IMR-90 (cell line): ENCODE data around the gene CYP4F2. TPM values are rescaled to one million over a fixed set of nuclear protein-coding genes. Genes with fewer than 3 reads are reported as not detected.

Experiments used
- ATAC-seq: fragments of 200-7000 bp; cut with Tn5 transposase; 2 replicates; pipeline ENCODE4 v1.9.1; 2020; ENCODE audit warnings: low read depth, mild to moderate bottlenecking, moderate library complexity
- BruUV-seq: library from RNA; stranded (reverse); fragments of 400-500 nt; replicated peaks from 2 replicates; lab custom pipeline; 2021; lab: Mats Ljungman, UMichigan
- CTCF ChIA-PET: fragments of 300-600 bp; formaldehyde crosslinking; extraction: SDS; loops from one replicate; lab custom pipeline; 2021; ENCODE audit warnings: antibody characterized with exemption; lab: Yijun Ruan, JAX
- POLR2A ChIA-PET: fragments of 300-600 bp; sonication (Branson Sonifier 250); formaldehyde crosslinking; loops from one replicate; lab custom pipeline; 2022; ENCODE audit warnings: antibody characterized with exemption; ENCODE audit not compliant: unreplicated experiment; lab: Charles Lee
- DNase-seq: peaks from one replicate; pipeline ENCODE4 v3.0.0; 2013
- H2AFZ ChIP-seq: replicated peaks from 2 replicates; pipeline ENCODE3; 2013; ENCODE audit warnings: low read length, mild to moderate bottlenecking; ENCODE audit not compliant: poor library complexity
- H2AK5ac ChIP-seq: 2 replicates; pipeline ENCODE4 v1.6.1; 2013; ENCODE audit warnings: low read depth, low read length, inconsistent platforms
- H2AK9ac ChIP-seq: replicated peaks from 2 replicates; pipeline ENCODE3; 2013; ENCODE audit warnings: mild to moderate bottlenecking, low read depth, low read length, moderate library complexity; ENCODE audit not compliant: poor library complexity
- H2BK120ac ChIP-seq: 2 replicates; pipeline ENCODE4 v1.6.1; 2013; ENCODE audit warnings: low read depth, low read length, inconsistent platforms
- H2BK15ac ChIP-seq: 3 replicates; pipeline ENCODE4 v1.6.1; 2013; ENCODE audit warnings: low read depth, low read length, inconsistent platforms
- H2BK20ac ChIP-seq: 2 replicates; pipeline ENCODE4 v1.6.1; 2013; ENCODE audit warnings: low read depth, mild to moderate bottlenecking, inconsistent platforms, low read length, moderate library complexity
- H2BK5ac ChIP-seq: 2 replicates; pipeline ENCODE4 v1.6.1; 2013; ENCODE audit warnings: mild to moderate bottlenecking, low read depth, low read length, inconsistent platforms; ENCODE audit not compliant: poor library complexity, severe bottlenecking
- H3K14ac ChIP-seq: replicated peaks from 2 replicates; pipeline ENCODE4 v1.6.1; 2013; ENCODE audit warnings: low read depth, low read length, inconsistent platforms
- H3K18ac ChIP-seq: 2 replicates; pipeline ENCODE4 v1.6.1; 2013; ENCODE audit warnings: low read depth, low read length, control low read depth
- H3K23ac ChIP-seq: 2 replicates; pipeline ENCODE4 v1.6.1; 2013; ENCODE audit warnings: low read depth, low read length, inconsistent platforms
- H3K27ac ChIP-seq: 2 replicates; pipeline ENCODE4 v1.5.1; 2013; ENCODE audit warnings: mild to moderate bottlenecking, control low read depth, low read length; ENCODE audit not compliant: insufficient read depth
- H3K27me3 ChIP-seq: 2 replicates; pipeline ENCODE4 v1.6.1; 2013; ENCODE audit warnings: low read length; ENCODE audit not compliant: control insufficient read depth, insufficient read depth
- H3K36me3 ChIP-seq: 2 replicates; pipeline ENCODE4 v1.6.1; 2013; ENCODE audit warnings: low read length, mixed read lengths; ENCODE audit not compliant: control insufficient read depth, insufficient read depth
- H3K4ac ChIP-seq: 2 replicates; pipeline ENCODE4 v1.6.1; 2013; ENCODE audit warnings: low read depth, low read length, inconsistent platforms
- H3K4me1 ChIP-seq: 2 replicates; pipeline ENCODE4 v1.6.1; 2013; ENCODE audit warnings: low read length, mixed read lengths; ENCODE audit not compliant: control insufficient read depth, insufficient read depth
- H3K4me2 ChIP-seq: 2 replicates; pipeline ENCODE4 v1.6.1; 2013; ENCODE audit warnings: low read depth, mild to moderate bottlenecking, control low read depth, low read length, moderate library complexity
- H3K4me3 ChIP-seq: 2 replicates; pipeline ENCODE4 v1.5.1; 2013; ENCODE audit warnings: low read depth, mild to moderate bottlenecking, control low read depth, low read length, moderate library complexity; ENCODE audit not compliant: insufficient read depth
- H3K56ac ChIP-seq: 2 replicates; pipeline ENCODE4 v1.6.1; 2013; ENCODE audit warnings: low read length, inconsistent platforms; ENCODE audit not compliant: insufficient read depth; ENCODE audit errors: extremely low read depth
- H3K79me1 ChIP-seq, 2 experiments: 2 replicates each; pipeline ENCODE4 v1.6.1; 2013; ENCODE audit warnings: low read length in 2 of 2, inconsistent platforms in 1 of 2, low read depth in 1 of 2
- H3K9ac ChIP-seq: 2 replicates; pipeline ENCODE4 v1.6.1; 2013; ENCODE audit warnings: low read depth, low read length, control low read depth
- H3K9me1 ChIP-seq: 2 replicates; pipeline ENCODE4 v1.6.1; 2013; ENCODE audit warnings: low read length, inconsistent platforms; ENCODE audit not compliant: insufficient read depth
- H3K9me3 ChIP-seq: 2 replicates; pipeline ENCODE4 v1.6.1; 2013; ENCODE audit warnings: low read length; ENCODE audit not compliant: control insufficient read depth, insufficient read depth
- H4K20me1 ChIP-seq: 2 replicates; pipeline ENCODE4 v1.6.1; 2013; ENCODE audit warnings: low read length, inconsistent platforms; ENCODE audit not compliant: insufficient read depth
- H4K5ac ChIP-seq: 2 replicates; pipeline ENCODE4 v1.6.1; 2013; ENCODE audit warnings: mild to moderate bottlenecking, low read depth, low read length, control low read depth
- H4K8ac ChIP-seq, 2 experiments: 2 replicates each; pipeline ENCODE4 v1.6.1; 2013; ENCODE audit warnings: low read depth in 2 of 2, low read length in 2 of 2, control low read depth in 1 of 2, inconsistent platforms in 1 of 2
- H4K91ac ChIP-seq: 2 replicates; pipeline ENCODE4 v1.6.1; 2013; ENCODE audit warnings: low read depth, low read length, inconsistent platforms; ENCODE audit not compliant: insufficient read depth
- BHLHE40 ChIP-seq: fragments of 150-350 bp; IDR thresholded peaks from 2 replicates; pipeline ENCODE4 v1.6.1; 2016; ENCODE audit warnings: mild to moderate bottlenecking, low read depth, low read length
- CEBPB ChIP-seq: IDR thresholded peaks from 2 replicates; pipeline ENCODE4 v1.6.1; 2012; ENCODE audit warnings: low read depth, low read length, improper control_type of control experiment
- CHD1 ChIP-seq: IDR thresholded peaks from 2 replicates; pipeline ENCODE4 v1.6.1; 2012; ENCODE audit warnings: low read depth, low read length, improper control_type of control experiment
- FOS ChIP-seq: fragments of 150-350 bp; IDR thresholded peaks from 2 replicates; pipeline ENCODE4 v1.6.1; 2016; ENCODE audit warnings: low read depth, low read length
- MAFK ChIP-seq: IDR thresholded peaks from 2 replicates; pipeline ENCODE4 v1.6.1; 2012; ENCODE audit warnings: low read depth, low read length, improper control_type of control experiment
- MAZ ChIP-seq: IDR thresholded peaks from 2 replicates; pipeline ENCODE4 v1.6.1; 2012; ENCODE audit warnings: low read depth, mild to moderate bottlenecking, low read length, improper control_type of control experiment, moderate library complexity, borderline replicate concordance
- MXI1 ChIP-seq: IDR thresholded peaks from 2 replicates; pipeline ENCODE4 v1.6.1; 2012; ENCODE audit warnings: low read depth, mild to moderate bottlenecking, low read length, moderate library complexity, borderline replicate concordance
- NFE2L2 ChIP-seq: fragments of 150-350 bp; IDR thresholded peaks from 2 replicates; pipeline ENCODE4 v1.6.1; 2016; ENCODE audit warnings: low read depth, mild to moderate bottlenecking, low read length
- POLR2A ChIP-seq: IDR thresholded peaks from 2 replicates; pipeline ENCODE4 v1.6.1; 2012; ENCODE audit warnings: mild to moderate bottlenecking, low read depth, low read length
- RAD21 ChIP-seq: IDR thresholded peaks from 2 replicates; pipeline ENCODE4 v1.6.1; 2012; ENCODE audit warnings: low read length, improper control_type of control experiment
- RCOR1 ChIP-seq: IDR thresholded peaks from 2 replicates; pipeline ENCODE4 v1.6.1; 2012; ENCODE audit warnings: mild to moderate bottlenecking, low read length, improper control_type of control experiment; ENCODE audit not compliant: insufficient replicate concordance
- RFX5 ChIP-seq: IDR thresholded peaks from 2 replicates; pipeline ENCODE4 v1.8.0; 2012; ENCODE audit warnings: low read depth, mild to moderate bottlenecking, low read length, moderate library complexity
- SMC3 ChIP-seq: fragments of 150-350 bp; IDR thresholded peaks from 2 replicates; pipeline ENCODE4 v1.6.1; 2016; ENCODE audit warnings: low read depth, mild to moderate bottlenecking, antibody characterized with exemption, low read length, moderate library complexity
- WGBS, 2 experiments: methylation state at CpG; one replicate each; pipeline versions ENCODE4 v1.1.5 to v1.1.7; 2013; ENCODE audit warnings: missing lambda C conversion rate in 2 of 2; ENCODE audit not compliant: insufficient read length in 1 of 2; ENCODE audit errors: extremely low coverage in 2 of 2; 5-methylcytosine and 5-hydroxymethylcytosine counted together
- dilution Hi-C: fragments of 300-500 bp; cut with HindIII; formaldehyde crosslinking; loops from one replicate; pipeline ENCODE4 v1.14.3; 2018; ENCODE audit warnings: low sequenced_read_pairs; ENCODE audit not compliant: unreplicated experiment
- in situ Hi-C: fragments of 300-500 bp; cut with MboI; formaldehyde crosslinking; loops from 3 replicates; pipeline ENCODE4 v1.14.3; 2019; ENCODE audit warnings: low sequenced_read_pairs, inconsistent platforms, mixed read lengths
- intact Hi-C: fragments of 100-400 bp; cut with micrococcal nuclease; formaldehyde crosslinking; loops from 2 replicates; pipeline ENCODE4 v1.10.0; 2022
- polyA plus RNA-seq, 3 experiments: library from polyadenylated mRNA; depleted of rRNA; stranded (reverse); fragments of >200 nt; gene quantifications; 2 replicates each; pipeline ENCODE4 v1.2.3, GENCODE V29; 2012; ENCODE audit warnings: low replicate concordance in 1 of 3
- total RNA-seq: library from RNA; depleted of rRNA; stranded (reverse); fragments of >200 nt; gene quantifications from 2 replicates; pipeline ENCODE4 v1.2.3, GENCODE V29; 2012
- TF ChIP-seq, protein P1 (sequence below): conservative IDR thresholded peaks from 2 replicates; pipeline ENCODE4 v1.5.1; 2012; ENCODE audit warnings: mild to moderate bottlenecking, low read depth, low read length, improper control_type of control experiment
- TF ChIP-seq, protein P2 (sequence below): fragments of 150-350 bp; IDR thresholded peaks from 2 replicates; pipeline ENCODE4 v1.6.1; 2016; ENCODE audit warnings: low read depth, mild to moderate bottlenecking, low read length, moderate library complexity, borderline replicate concordance
- TF ChIP-seq, protein P3 (sequence below): fragments of 150-350 bp; IDR thresholded peaks from 2 replicates; pipeline ENCODE4 v1.6.1; 2017; ENCODE audit warnings: mild to moderate bottlenecking, antibody characterized with exemption, low read length, low read depth

Gene CYP4F2
- total and polyA plus RNA-seq, 2 of the 4 experiments (the other 2 are of a cell fraction): not detected

DNA sequence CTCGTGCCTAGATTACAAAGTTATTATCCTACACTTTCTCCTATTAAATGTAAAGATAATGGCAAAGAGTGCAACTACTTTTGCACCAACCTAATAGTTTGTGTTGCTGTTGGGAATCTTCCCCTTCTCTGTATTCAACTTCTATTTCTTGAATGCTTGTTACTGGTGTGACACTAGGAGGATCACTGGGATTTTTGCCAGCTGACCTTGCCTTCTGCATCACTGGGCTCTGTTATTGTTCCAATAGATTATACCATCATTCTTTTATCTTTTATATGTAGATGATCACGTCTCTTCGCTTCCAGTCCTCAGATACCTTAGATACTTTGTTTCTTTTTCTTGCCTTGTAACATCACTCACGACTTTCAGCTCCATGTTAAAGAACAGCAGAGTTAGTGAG is 47.4 kb upstream of the CYP4F2 start:
- Histone ChIP-seq H3K56ac (no peak overlapping the region), H2AK5ac (no peak overlapping the region), H4K91ac (no peak overlapping the region), H3K27me3 (no peaks in the 10 kb centered on the region), H3K9me1 (no peaks in the 10 kb centered on the region), H3K27ac (no peak overlapping the region), H2BK15ac (no peak overlapping the region), H2BK20ac (no peak overlapping the region), H3K36me3 (no peaks in the 10 kb centered on the region), H4K8ac (no peak overlapping the region), H3K9me3 (peaks cover 7% of the 10 kb centered on the region), H3K14ac (no peak overlapping the region), H2AFZ (no peak overlapping the region), H2BK5ac (no peak overlapping the region), H3K4ac (no peak overlapping the region), H3K4me1 (no peaks in the 10 kb centered on the region), H4K5ac (no peak overlapping the region), H3K4me2 (no peak overlapping the region), H2AK9ac (no peak overlapping the region), H3K79me1 (no peaks in the 10 kb centered on the region), H3K23ac (no peak overlapping the region), H3K4me3 (no peak overlapping the region), H3K18ac (no peak overlapping the region), H2BK120ac (no peak overlapping the region), H3K9ac (no peak overlapping the region), H4K20me1 (no peaks in the 10 kb centered on the region)
- no CpG with 5 or more reads among the region's 4 CpGs for WGBS, 2 experiments
- dilution Hi-C loops: no loop called here
- ATAC-seq: no peak
- intact Hi-C loops: no loop called here
- CTCF ChIA-PET: no interaction called here
- TF ChIP-seq RAD21 (no peak), POLR2A (no peak), CHD1 (no peak), MXI1 (no peak), BHLHE40 (no peak), CEBPB (no peak), SMC3 (no peak), RFX5 (no peak), NFE2L2 (no peak), FOS (no peak), RCOR1 (no peak), MAZ (no peak), MAFK (no peak)
- TF ChIP-seq, protein P1, sequence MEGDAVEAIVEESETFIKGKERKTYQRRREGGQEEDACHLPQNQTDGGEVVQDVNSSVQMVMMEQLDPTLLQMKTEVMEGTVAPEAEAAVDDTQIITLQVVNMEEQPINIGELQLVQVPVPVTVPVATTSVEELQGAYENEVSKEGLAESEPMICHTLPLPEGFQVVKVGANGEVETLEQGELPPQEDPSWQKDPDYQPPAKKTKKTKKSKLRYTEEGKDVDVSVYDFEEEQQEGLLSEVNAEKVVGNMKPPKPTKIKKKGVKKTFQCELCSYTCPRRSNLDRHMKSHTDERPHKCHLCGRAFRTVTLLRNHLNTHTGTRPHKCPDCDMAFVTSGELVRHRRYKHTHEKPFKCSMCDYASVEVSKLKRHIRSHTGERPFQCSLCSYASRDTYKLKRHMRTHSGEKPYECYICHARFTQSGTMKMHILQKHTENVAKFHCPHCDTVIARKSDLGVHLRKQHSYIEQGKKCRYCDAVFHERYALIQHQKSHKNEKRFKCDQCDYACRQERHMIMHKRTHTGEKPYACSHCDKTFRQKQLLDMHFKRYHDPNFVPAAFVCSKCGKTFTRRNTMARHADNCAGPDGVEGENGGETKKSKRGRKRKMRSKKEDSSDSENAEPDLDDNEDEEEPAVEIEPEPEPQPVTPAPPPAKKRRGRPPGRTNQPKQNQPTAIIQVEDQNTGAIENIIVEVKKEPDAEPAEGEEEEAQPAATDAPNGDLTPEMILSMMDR: no peak
- TF ChIP-seq, protein P2, sequence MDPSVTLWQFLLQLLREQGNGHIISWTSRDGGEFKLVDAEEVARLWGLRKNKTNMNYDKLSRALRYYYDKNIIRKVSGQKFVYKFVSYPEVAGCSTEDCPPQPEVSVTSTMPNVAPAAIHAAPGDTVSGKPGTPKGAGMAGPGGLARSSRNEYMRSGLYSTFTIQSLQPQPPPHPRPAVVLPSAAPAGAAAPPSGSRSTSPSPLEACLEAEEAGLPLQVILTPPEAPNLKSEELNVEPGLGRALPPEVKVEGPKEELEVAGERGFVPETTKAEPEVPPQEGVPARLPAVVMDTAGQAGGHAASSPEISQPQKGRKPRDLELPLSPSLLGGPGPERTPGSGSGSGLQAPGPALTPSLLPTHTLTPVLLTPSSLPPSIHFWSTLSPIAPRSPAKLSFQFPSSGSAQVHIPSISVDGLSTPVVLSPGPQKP: no peak
- TF ChIP-seq, protein P3, sequence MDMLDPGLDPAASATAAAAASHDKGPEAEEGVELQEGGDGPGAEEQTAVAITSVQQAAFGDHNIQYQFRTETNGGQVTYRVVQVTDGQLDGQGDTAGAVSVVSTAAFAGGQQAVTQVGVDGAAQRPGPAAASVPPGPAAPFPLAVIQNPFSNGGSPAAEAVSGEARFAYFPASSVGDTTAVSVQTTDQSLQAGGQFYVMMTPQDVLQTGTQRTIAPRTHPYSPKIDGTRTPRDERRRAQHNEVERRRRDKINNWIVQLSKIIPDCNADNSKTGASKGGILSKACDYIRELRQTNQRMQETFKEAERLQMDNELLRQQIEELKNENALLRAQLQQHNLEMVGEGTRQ: no peak
- no peak for DNase-seq
- BruUV-seq: no TSS peak
- in situ Hi-C loops: no loop called here
- POLR2A ChIA-PET: interaction anchor here (0.6 kb wide), 1 partner anchor 26 kb away, joined by 4 read pairs; no protein-coding TSS in a partner anchor
